Left lobe of liver (tissue), 2 donors: Measurements from ENCODE around the gene PTPRG. TPM values are rescaled to one million over a fixed set of nuclear protein-coding genes. Genes with fewer than 3 reads are reported as not detected.
A peak's percentile ranks its signal among the peaks of the same experiment; 100 is the strongest.

ENCODE experiments used
- ATAC-seq: fragments of 200-7000 bp; cut with Tn5 transposase; one replicate; pipeline ENCODE4 v1.9.1; 2020; ENCODE audit warnings: mild to moderate bottlenecking, moderate library complexity
- DNase-seq: peaks from one replicate; pipeline ENCODE4 v3.0.0-alpha.2; 2020; ENCODE audit warnings: low spot score
- total RNA-seq: library from RNA; stranded (reverse); gene quantifications from one replicate; pipeline ENCODE4 v1.2.1, GENCODE V29; 2021
- donor health status: DM: no; HTN: no; CAD: no; lungs with moderate emphysema.
- donor health status: DM: no; HTN: yes; CAD: no.

PTPRG gene
- total RNA-seq, 1 donor from 2014 or later, result 15.6 TPM

GRCh38 chr3:61615643-61616042, 54.3 kb downstream of the PTPRG start:
- DNase-seq, result no peak

GRCh38 chr3:61616586-61616985, 55.2 kb downstream of the PTPRG start:
- peak; percentile 89 for ATAC-seq
- DNase-seq, result peak; percentile 65

More at GRCh38 chr3:61615643-61616042, 54.3 kb downstream of the PTPRG start:
- no peak for ATAC-seq

GRCh38 chr3:61617041-61617440, 55.7 kb downstream of the PTPRG start:
- peak; percentile 56 for ATAC-seq
- DNase-seq, result no peak

GRCh38 chr3:61617651-61618050, 56.3 kb downstream of the PTPRG start:
- no peak for ATAC-seq

GRCh38 chr3:61618231-61618630, 56.9 kb downstream of the PTPRG start:
- no peak for DNase-seq
- ATAC-seq, result no peak

More at GRCh38 chr3:61617651-61618050, 56.3 kb downstream of the PTPRG start:
- no peak for DNase-seq

- ATAC-seq (no peak), DNase-seq (no peak)
Measured at GRCh38 chr3:61618871-61619270, 57.5 kb downstream of the PTPRG start.

- no peak for DNase-seq
- no peak for ATAC-seq
Measured at GRCh38 chr3:61620073-61620472, 58.7 kb downstream of the PTPRG start.

- ATAC-seq, result no peak
- no peak for DNase-seq
Measured at GRCh38 chr3:61624300-61624699, 62.9 kb downstream of the PTPRG start.

- ATAC-seq (no peak), DNase-seq (no peak)
Measured at GRCh38 chr3:61625429-61625828, 64.1 kb downstream of the PTPRG start.

GRCh38 chr3:61626484-61626883, 65.1 kb downstream of the PTPRG start:
- DNase-seq, result no peak
- ATAC-seq, result peak; percentile 65

GRCh38 chr3:61627768-61628185, 66.4 kb downstream of the PTPRG start:
- peak; percentile 58 for DNase-seq
- peak; percentile 91 for ATAC-seq

GRCh38 chr3:61628636-61629035, 67.3 kb downstream of the PTPRG start:
- ATAC-seq, result no peak
- no peak for DNase-seq

- ATAC-seq, result no peak
- DNase-seq, result no peak
Measured at GRCh38 chr3:61629442-61629841, 68.1 kb downstream of the PTPRG start.

GRCh38 chr3:61631108-61631769, 69.9 kb downstream of the PTPRG start:
- ATAC-seq (no peak), DNase-seq (no peak)

GRCh38 chr3:61632568-61633175, 71.3 kb downstream of the PTPRG start:
- no peak for DNase-seq
- no peak for ATAC-seq

- ATAC-seq (peak; percentile 72), DNase-seq (no peak)
Measured at GRCh38 chr3:61634678-61635077, 73.3 kb downstream of the PTPRG start.

GRCh38 chr3:61637088-61638051, 76.0 kb downstream of the PTPRG start:
- DNase-seq, result peak; percentile 76

GRCh38 chr3:61638741-61639140, 77.4 kb downstream of the PTPRG start:
- DNase-seq (no peak), ATAC-seq (no peak)

More at GRCh38 chr3:61637088-61638051, 76.0 kb downstream of the PTPRG start:
- peak; percentile 87 for ATAC-seq

- no peak for ATAC-seq
- no peak for DNase-seq
Measured at GRCh38 chr3:61639991-61640390, 78.6 kb downstream of the PTPRG start.

- ATAC-seq, result peak; percentile 56
- DNase-seq, result no peak
Measured at GRCh38 chr3:61645148-61645547, 83.8 kb downstream of the PTPRG start.

- DNase-seq (no peak), ATAC-seq (no peak)
Measured at GRCh38 chr3:61646360-61646759, 85.0 kb downstream of the PTPRG start.
